ENCODE measurements around the gene CHST13.
"Not testable (repeated sequence)": the region's sequence is repeated elsewhere in the genome, so short reads cannot be mapped to it uniquely, and the experiment has no call there.

Gene CHST13

DNA sequence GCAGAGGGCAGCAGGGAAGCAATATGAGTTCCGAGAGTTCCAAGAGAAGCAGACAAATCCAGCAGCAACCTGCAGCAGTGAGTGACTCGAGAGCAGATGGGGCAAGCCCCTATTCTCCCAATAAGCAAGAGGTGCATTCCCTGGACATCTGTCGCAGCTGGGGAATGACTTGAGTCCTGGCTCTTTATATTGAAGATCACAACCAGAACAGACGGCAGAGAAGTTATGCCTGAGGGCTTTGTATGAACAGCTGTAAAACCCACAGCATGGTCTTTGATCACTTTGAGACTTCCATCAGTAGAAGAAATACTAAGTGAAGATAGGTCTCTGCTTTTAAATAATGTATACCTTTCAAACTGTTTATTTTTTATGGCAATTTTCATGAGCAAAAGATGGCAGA is 58.4 kb downstream of the CHST13 start:
- DNase-seq = no peak

DNA sequence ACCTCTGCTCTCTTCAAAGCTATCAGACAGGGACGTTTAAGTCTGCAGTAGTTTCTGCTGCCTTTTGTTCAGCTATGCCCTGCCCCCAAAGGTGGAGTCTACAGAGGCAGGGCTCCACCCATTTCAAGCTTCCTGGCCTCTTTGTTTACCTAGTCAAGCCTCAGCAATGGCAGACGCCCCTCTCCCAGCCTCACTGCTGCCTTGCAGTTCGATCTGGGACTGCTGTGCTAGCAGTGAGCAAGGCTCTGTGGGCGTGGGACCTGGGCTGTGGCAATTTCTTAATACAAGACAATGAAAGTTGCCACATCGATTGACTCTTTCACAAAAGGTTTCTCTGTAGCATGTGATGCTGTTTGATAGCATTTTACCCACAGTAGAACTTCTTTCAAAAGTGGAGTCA is 67.6 kb downstream of the CHST13 start:
- not testable (repeated sequence) for DNase-seq

All from hypothalamus (tissue), 51 donors.